Left ventricle myocardium inferior (tissue), 1 donor: ENCODE data around the gene HAVCR2. TPM values are rescaled to one million over a fixed set of nuclear protein-coding genes. Genes with fewer than 3 reads are reported as not detected.

Experiments
- DNase-seq: peaks from one replicate; pipeline ENCODE4 v3.0.0-alpha.2; 2020
- H3K27ac ChIP-seq: fragments of 200-600 bp; replicated peaks from 2 replicates; pipeline ENCODE4 v1.8.0; 2021
- H3K27me3 ChIP-seq: fragments of 200-600 bp; 2 replicates; pipeline ENCODE4 v1.8.0; 2021; ENCODE audit warnings: low read depth
- H3K36me3 ChIP-seq: fragments of 200-600 bp; 2 replicates; pipeline ENCODE4 v1.8.0; 2021
- H3K4me1 ChIP-seq: fragments of 200-600 bp; 2 replicates; pipeline ENCODE4 v1.8.0; 2021
- H3K4me3 ChIP-seq: fragments of 200-600 bp; 2 replicates; pipeline ENCODE4 v1.8.0; 2021; ENCODE audit warnings: mild to moderate bottlenecking, moderate library complexity
- H3K9me3 ChIP-seq: fragments of 200-600 bp; replicated peaks from 2 replicates; pipeline ENCODE4 v1.8.0; 2021
- CTCF ChIP-seq: fragments of 200-600 bp; IDR thresholded peaks from 2 replicates; pipeline ENCODE4 v1.8.0; 2021; ENCODE audit warnings: antibody characterized with exemption, mild to moderate bottlenecking, borderline replicate concordance
- intact Hi-C: fragments of 100-400 bp; cut with micrococcal nuclease; formaldehyde crosslinking; loops from one replicate; pipeline ENCODE4 v1.11.0; 2022
- total RNA-seq: library from RNA; stranded (reverse); fragmentation: NEBNext Ultra II Directional; extraction: Animal tissue kit (Norgen Biotek cat#: 25700); gene quantifications from one replicate; pipeline ENCODE4 v1.2.1, GENCODE V29; 2021
- donor health status: DM: no; HTN: yes; CAD: no; lungs with severe emphysema.

HAVCR2 gene
- total RNA-seq, 1 donor from 2014 or later, result 3.1 TPM

GRCh38 chr5:157109744-157110143, 900 bp upstream of the HAVCR2 start:
- Histone ChIP-seq H3K27me3 (no peaks in the 10 kb centered on the region), H3K36me3 (no peaks in the 10 kb centered on the region), H3K27ac (peak overlapping the region; percentile 32), H3K9me3 (no peaks in the 10 kb centered on the region), H3K4me3 (no peak overlapping the region), H3K4me1 (peaks cover 8% of the 10 kb centered on the region)
- no peak for DNase-seq
- no peak for TF ChIP-seq CTCF
- intact Hi-C loops, result no loop called here

DNA sequence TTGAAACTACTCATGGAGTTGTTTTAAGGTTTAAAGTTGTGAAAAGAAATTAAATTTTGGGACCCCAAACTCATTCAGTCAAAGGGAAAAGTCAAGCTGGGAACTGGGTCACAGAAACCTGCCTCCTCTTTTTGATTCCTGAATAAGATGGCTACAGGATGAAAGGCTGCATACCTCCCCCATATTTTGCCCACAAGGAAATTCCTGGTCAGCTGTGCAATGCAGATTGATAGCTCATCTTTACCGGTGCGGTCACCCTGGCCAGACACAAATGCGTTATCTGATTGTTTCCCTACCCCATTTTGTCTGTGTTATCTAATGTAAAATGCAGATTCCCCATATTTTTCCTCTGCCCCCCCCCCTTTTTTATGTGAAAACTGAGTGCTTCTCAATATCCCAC, 1.3 kb downstream of the HAVCR2 start:
- Histone ChIP-seq H3K27me3 (no peaks in the 10 kb centered on the region), H3K27ac (no peak overlapping the region), H3K36me3 (no peaks in the 10 kb centered on the region), H3K9me3 (no peaks in the 10 kb centered on the region), H3K4me1 (peaks cover 8% of the 10 kb centered on the region), H3K4me3 (no peak overlapping the region)
- intact Hi-C loops, result no loop called here
- TF ChIP-seq CTCF, result no peak
- no peak for DNase-seq

DNA sequence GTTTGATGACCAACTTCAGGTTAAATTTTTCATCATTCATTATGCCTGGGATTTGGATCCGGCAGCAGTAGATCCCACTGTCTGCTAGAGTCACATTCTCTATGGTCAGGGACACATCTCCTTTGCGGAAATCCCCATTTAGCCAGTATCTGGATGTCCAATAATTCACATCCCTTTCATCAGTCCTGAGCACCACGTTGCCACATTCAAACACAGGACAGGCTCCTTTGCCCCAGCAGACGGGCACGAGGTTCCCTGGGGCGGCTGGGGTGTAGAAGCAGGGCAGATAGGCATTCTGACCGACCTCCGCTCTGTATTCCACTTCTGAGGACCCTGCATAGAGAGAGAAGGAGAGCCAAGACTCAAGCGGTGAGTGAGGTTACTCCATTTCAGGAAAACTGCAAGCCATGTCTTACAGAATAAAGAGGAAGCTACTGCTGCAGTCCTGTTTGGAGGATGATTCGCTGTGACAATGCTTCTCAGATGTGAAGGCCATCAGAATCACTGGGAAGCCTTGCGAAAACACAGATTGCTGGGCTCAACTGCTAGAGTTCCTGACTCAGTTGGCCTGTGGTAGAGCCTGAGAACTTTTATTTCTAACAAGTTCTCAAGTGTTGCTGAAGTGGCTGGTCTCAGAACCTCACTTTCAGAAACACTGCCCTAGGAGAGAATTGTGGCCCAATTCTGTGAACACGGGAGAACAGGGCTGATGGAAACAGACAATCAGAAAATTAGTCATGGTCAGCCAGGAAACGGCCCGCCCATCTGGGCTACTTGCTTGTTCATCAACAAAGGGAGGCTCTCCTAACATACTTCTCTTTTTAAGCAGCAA, 2.0 kb downstream of the HAVCR2 start:
- peak overlapping the region; percentile 3 for H3K27ac ChIP-seq
- no peaks in the 10 kb centered on the region for H3K27me3 ChIP-seq
- H3K4me1 ChIP-seq, result peaks cover 8% of the 10 kb centered on the region
- DNase-seq, result peak; percentile 44
- H3K4me3 ChIP-seq, result peak overlapping the region; percentile 25
- no peaks in the 10 kb centered on the region for H3K36me3 ChIP-seq
- TF ChIP-seq CTCF, result no peak
- no peaks in the 10 kb centered on the region for H3K9me3 ChIP-seq
- intact Hi-C loops, result no loop called here

GRCh38 chr5:157100140-157100679, 8.6 kb downstream of the HAVCR2 start:
- no peaks in the 10 kb centered on the region for H3K9me3 ChIP-seq
- no peak for DNase-seq
- no peaks in the 10 kb centered on the region for H3K4me1 ChIP-seq
- H3K4me3 ChIP-seq, result no peak overlapping the region
- no peaks in the 10 kb centered on the region for H3K27me3 ChIP-seq
- H3K36me3 ChIP-seq, result no peaks in the 10 kb centered on the region
- intact Hi-C loops, result no loop called here
- TF ChIP-seq CTCF, result no peak
- H3K27ac ChIP-seq, result no peak overlapping the region

DNA sequence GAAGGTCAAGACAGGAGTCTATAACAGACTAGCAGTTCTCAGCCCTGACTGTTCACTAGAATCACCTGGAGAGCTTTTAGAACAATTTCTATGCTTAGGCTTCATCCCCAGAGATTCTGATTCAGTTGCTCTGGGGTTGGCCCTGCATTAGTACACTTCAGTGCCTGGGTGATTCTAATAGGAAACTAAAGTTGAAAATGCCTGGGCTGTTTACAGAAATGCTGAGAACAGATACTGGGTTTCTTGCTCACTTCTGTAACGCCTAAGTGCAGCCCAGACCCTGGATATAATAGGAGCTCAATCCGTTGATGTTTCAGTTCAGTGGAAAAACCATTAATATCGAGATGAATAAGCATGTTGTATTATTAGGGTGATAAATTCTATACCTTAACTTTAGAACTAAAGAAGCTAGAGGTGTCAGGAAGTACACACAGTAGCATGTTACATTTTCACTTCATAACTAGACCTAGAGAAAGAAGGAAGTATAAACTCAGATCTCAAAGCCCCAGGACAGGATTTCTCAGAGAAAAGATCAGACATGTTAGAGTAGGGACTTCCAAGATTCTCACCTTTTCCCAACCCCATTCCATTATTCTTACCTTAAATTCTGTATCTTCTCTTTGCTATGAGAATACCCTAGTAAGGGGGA, 20.4 kb downstream of the HAVCR2 start:
- Histone ChIP-seq H3K4me1 (no peaks in the 10 kb centered on the region), H3K4me3 (no peak overlapping the region), H3K27ac (no peak overlapping the region), H3K36me3 (no peaks in the 10 kb centered on the region), H3K9me3 (no peaks in the 10 kb centered on the region), H3K27me3 (no peaks in the 10 kb centered on the region)
- no peak for TF ChIP-seq CTCF
- intact Hi-C loops, result no loop called here
- DNase-seq, result no peak
